GM23338 (cell line): ENCODE results near the gene RXRG. TPM values are rescaled to one million over a fixed set of nuclear protein-coding genes. Genes with fewer than 3 reads are reported as not detected.

ENCODE experiments used
- ATAC-seq: fragments of 200-7000 bp; cut with Tn5 transposase; 3 replicates; pipeline ENCODE4 v1.9.1; 2020
- DNase-seq: peaks from one replicate; pipeline ENCODE4 v3.0.0-alpha.2; 2015; ENCODE audit warnings: low spot score
- H2AFZ ChIP-seq: fragments of 200-600 bp; sonication (generic); 2 replicates; pipeline ENCODE4 v1.8.0; 2016; ENCODE audit warnings: antibody characterized with exemption, mild to moderate bottlenecking, moderate library complexity
- H3F3A ChIP-seq: fragments of 200-600 bp; sonication (generic); replicated peaks from 2 replicates; pipeline ENCODE4 v1.8.0; 2017; ENCODE audit warnings: antibody characterized with exemption, mixed run types, low read depth
- H3K27ac ChIP-seq: fragments of 200-600 bp; sonication (generic); 2 replicates; pipeline ENCODE4 v1.6.1; 2016; ENCODE audit warnings: low read depth
- H3K27me3 ChIP-seq: fragments of 200-600 bp; sonication (generic); 2 replicates; pipeline ENCODE4 v1.8.0; 2016; ENCODE audit warnings: mild to moderate bottlenecking, mixed run types, moderate library complexity; ENCODE audit not compliant: insufficient read depth
- H3K36me3 ChIP-seq: fragments of 200-600 bp; sonication (generic); 2 replicates; pipeline ENCODE4 v1.8.0; 2016; ENCODE audit warnings: mild to moderate bottlenecking; ENCODE audit not compliant: insufficient read depth
- H3K4me1 ChIP-seq: fragments of 200-600 bp; sonication (generic); 2 replicates; pipeline ENCODE4 v1.8.0; 2016; ENCODE audit warnings: mild to moderate bottlenecking, moderate library complexity; ENCODE audit not compliant: insufficient read depth
- H3K4me2 ChIP-seq: fragments of 200-600 bp; sonication (generic); 2 replicates; pipeline ENCODE4 v1.7.1; 2017; ENCODE audit warnings: mixed run types
- H3K4me3 ChIP-seq: fragments of 200-600 bp; sonication (generic); 2 replicates; pipeline ENCODE4 v1.6.1; 2016; ENCODE audit warnings: mixed run types
- H3K79me2 ChIP-seq: fragments of 200-600 bp; sonication (generic); replicated peaks from 2 replicates; pipeline ENCODE4 v1.8.0; 2017; ENCODE audit warnings: mild to moderate bottlenecking; ENCODE audit not compliant: insufficient read depth
- H3K9me2 ChIP-seq: fragments of 200-600 bp; sonication (generic); 2 replicates; pipeline ENCODE4 v1.8.0; 2017; ENCODE audit not compliant: insufficient read depth
- H4K20me1 ChIP-seq: fragments of 200-600 bp; sonication (generic); replicated peaks from 2 replicates; pipeline ENCODE4 v1.8.0; 2017; ENCODE audit warnings: mild to moderate bottlenecking; ENCODE audit not compliant: insufficient read depth
- H3K27ac Mint-ChIP-seq: 2 replicates; pipeline ENCODE4 v1.8.0; 2020; ENCODE audit warnings: inconsistent platforms, mild to moderate bottlenecking, moderate library complexity, mixed read lengths
- H3K27me3 Mint-ChIP-seq: 3 replicates; pipeline ENCODE4 v1.8.0; 2022; ENCODE audit warnings: low read depth, mild to moderate bottlenecking, moderate library complexity, mixed read lengths, inconsistent platforms; ENCODE audit not compliant: insufficient read depth, poor library complexity
- H3K36me3 Mint-ChIP-seq: 3 replicates; pipeline ENCODE4 v1.8.0; 2021; ENCODE audit warnings: low read depth, mild to moderate bottlenecking, inconsistent platforms, moderate library complexity, mixed read lengths
- H3K4me1 Mint-ChIP-seq: 3 replicates; pipeline ENCODE4 v1.8.0; 2020; ENCODE audit warnings: mild to moderate bottlenecking, inconsistent platforms, mixed read lengths
- H3K4me3 Mint-ChIP-seq: 3 replicates; pipeline ENCODE4 v1.8.0; 2021; ENCODE audit warnings: moderate library complexity, mild to moderate bottlenecking, inconsistent platforms, mixed read lengths
- H3K9me3 Mint-ChIP-seq: 3 replicates; pipeline ENCODE4 v1.8.0; 2020; ENCODE audit warnings: moderate library complexity, mild to moderate bottlenecking, inconsistent platforms, mixed read lengths
- CREB1 ChIP-seq: fragments of 250-450 bp; sonication (Bioruptor Pico); IDR thresholded peaks from 2 replicates; pipeline ENCODE4 v1.5.0; 2020; ENCODE audit warnings: low read depth, mild to moderate bottlenecking, moderate library complexity
- CTCF ChIP-seq, 2 experiments: fragments of 200-600 bp in 1 of 2; sonication (generic) in 1 of 2; conservative IDR thresholded peaks; 2 replicates each; pipeline versions ENCODE4 v1.5.1 to v1.6.1; 2016 to 2017; ENCODE audit warnings: antibody characterized with exemption in 2 of 2, low read depth in 2 of 2, mild to moderate bottlenecking in 2 of 2, moderate library complexity in 1 of 2
- ETS1 ChIP-seq: IDR thresholded peaks from 2 replicates; pipeline ENCODE4 v1.6.1; 2016; ENCODE audit warnings: antibody characterized with exemption
- EZH2phosphoT487 ChIP-seq: fragments of 200-600 bp; sonication (generic); IDR thresholded peaks from one replicate; pipeline ENCODE4 v1.8.1; 2018; ENCODE audit warnings: antibody characterized with exemption; ENCODE audit not compliant: unreplicated experiment
- JUNB ChIP-seq: IDR thresholded peaks from one replicate; pipeline ENCODE4 v1.6.1; 2016; ENCODE audit warnings: antibody characterized with exemption; ENCODE audit not compliant: unreplicated experiment
- POLR2AphosphoS5 ChIP-seq: IDR thresholded peaks from 2 replicates; pipeline ENCODE4 v1.6.1; 2016; ENCODE audit warnings: antibody characterized with exemption, low read depth
- REST ChIP-seq: IDR thresholded peaks from one replicate; pipeline ENCODE4 v1.6.1; 2018; ENCODE audit warnings: antibody characterized with exemption; ENCODE audit not compliant: unreplicated experiment
- STAT1 ChIP-seq: IDR thresholded peaks from one replicate; pipeline ENCODE4 v1.6.1; 2016; ENCODE audit warnings: antibody characterized with exemption; ENCODE audit not compliant: unreplicated experiment
- ZNF462 ChIP-seq: fragments of 250-450 bp; sonication (Bioruptor Pico); IDR thresholded peaks from 2 replicates; pipeline ENCODE4 v1.5.0; 2020; ENCODE audit warnings: mild to moderate bottlenecking, moderate library complexity
- polyA plus RNA-seq: library from polyadenylated mRNA; unstranded; fragments of >200 nt; fragmentation: Nextera tagmentation; extraction: Ambion mirVana; gene quantifications from 2 replicates; pipeline ENCODE4 v1.2.1, GENCODE V29; 2016
- total RNA-seq: library from RNA; depleted of rRNA; stranded (reverse); fragments of >200 nt; shearing (Covaris generic); gene quantifications from 2 replicates; pipeline ENCODE4 v1.2.3, GENCODE V29; 2014

RXRG gene
- total and polyA plus RNA-seq, 2 experiments from 2014 or later: not detected

GRCh38 chr1:165467706-165468105, 22.8 kb upstream of the RXRG start (continued):
- no peak for TF ChIP-seq REST
- no peak for TF ChIP-seq CTCF (conservative IDR thresholded peaks at IDR 0.05; ENCODE audit: low read depth in 2 of 2)
- TF ChIP-seq STAT1: no peak

- Histone ChIP-seq H3K36me3 (no peaks in the 10 kb centered on the region), H3K9me2 (no peaks in the 10 kb centered on the region), H3K79me2 (no peaks in the 10 kb centered on the region), H3K27me3 (no peaks in the 10 kb centered on the region), H3K27ac (no peak overlapping the region), H3K4me1 (peaks cover 31% of the 10 kb centered on the region), H3F3A (no peaks in the 10 kb centered on the region), H3K4me2 (no peak overlapping the region), H3K4me3 (no peak overlapping the region), H4K20me1 (no peaks in the 10 kb centered on the region), H2AFZ (no peak overlapping the region)
- DNase-seq (peak; percentile 17), ATAC-seq (peak; percentile 84)
- H3K4me1 Mint-ChIP-seq: peaks cover 28% of the 10 kb centered on the region
- no peak overlapping the region for H3K27ac Mint-ChIP-seq
- H3K9me3 Mint-ChIP-seq: no peaks in the 10 kb centered on the region
- H3K4me3 Mint-ChIP-seq: no peak overlapping the region
- H3K27me3 Mint-ChIP-seq: peaks cover 6% of the 10 kb centered on the region
- H3K36me3 Mint-ChIP-seq: no peaks in the 10 kb centered on the region
- TF ChIP-seq ZNF462 (CRISPR knock-in tag): no peak
- no peak for TF ChIP-seq STAT1
- no peak for TF ChIP-seq EZH2phosphoT487
- TF ChIP-seq JUNB: no peak
- TF ChIP-seq REST: no peak
- no peak for TF ChIP-seq ETS1
- no peak for TF ChIP-seq CREB1 (CRISPR knock-in tag)
- no peak for TF ChIP-seq POLR2AphosphoS5
Measured at GRCh38 chr1:165463978-165464377, 19.1 kb upstream of the RXRG start.
